Lung microvascular endothelial cell (primary cell): ENCODE data around the gene TNNT3. TPM values are rescaled to one million over a fixed set of nuclear protein-coding genes. Genes with fewer than 3 reads are reported as not detected.

Experiments
- DNase-seq, 2 donors: peaks; one replicate each; pipeline versions ENCODE4 v3.0.0 to v3.0.0-alpha.2; 2010; ENCODE audit warnings: low read depth in 2 of 2
- total RNA-seq: library from RNA; depleted of rRNA; stranded (reverse); fragments of >200 nt; gene quantifications from 2 replicates; pipeline ENCODE4 v1.2.1, GENCODE V29; 2014

Gene TNNT3
- total RNA-seq, 1 donor from 2014 or later = not detected

DNA sequence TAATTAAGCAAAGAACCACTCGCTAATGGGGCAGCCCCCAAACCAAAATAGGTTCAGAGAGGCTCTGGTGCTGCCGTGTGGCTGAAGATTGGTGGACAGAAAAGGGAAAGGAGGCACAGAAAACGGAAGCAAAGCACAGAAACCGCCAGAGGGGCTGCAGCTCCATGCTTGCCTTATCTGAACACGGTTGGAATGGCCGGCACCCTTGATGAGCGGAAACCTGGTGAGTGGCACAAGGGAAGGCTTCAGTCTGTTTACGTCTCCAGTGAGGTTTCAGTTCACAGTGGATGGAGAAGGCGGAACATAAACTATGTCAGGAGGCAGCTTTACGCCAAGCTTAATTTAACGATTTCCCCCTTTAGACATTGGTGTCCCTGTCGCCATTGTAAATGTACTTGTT is 22.6 kb upstream of the TNNT3 start:
- DNase-seq = no peak

DNA sequence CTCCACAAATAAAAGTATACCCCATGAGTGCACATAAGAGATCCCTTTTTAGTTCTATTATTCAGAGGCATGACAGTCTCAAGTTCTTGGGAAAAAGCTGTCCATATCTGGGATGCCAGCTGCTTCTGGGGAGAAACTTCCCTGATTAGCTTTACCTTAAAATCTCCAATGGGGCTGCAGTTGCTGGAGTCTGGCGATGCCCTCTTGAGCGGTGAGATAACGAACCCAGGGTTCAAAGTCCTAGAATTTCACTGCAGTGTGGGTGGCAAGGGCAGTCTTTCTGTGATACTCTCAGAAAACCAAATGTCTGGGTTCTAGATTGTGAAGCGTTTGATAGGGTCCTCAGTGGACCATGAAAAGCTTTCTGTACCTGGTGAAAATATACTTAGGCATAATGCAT is 20.4 kb upstream of the TNNT3 start:
- DNase-seq = no peak

DNA sequence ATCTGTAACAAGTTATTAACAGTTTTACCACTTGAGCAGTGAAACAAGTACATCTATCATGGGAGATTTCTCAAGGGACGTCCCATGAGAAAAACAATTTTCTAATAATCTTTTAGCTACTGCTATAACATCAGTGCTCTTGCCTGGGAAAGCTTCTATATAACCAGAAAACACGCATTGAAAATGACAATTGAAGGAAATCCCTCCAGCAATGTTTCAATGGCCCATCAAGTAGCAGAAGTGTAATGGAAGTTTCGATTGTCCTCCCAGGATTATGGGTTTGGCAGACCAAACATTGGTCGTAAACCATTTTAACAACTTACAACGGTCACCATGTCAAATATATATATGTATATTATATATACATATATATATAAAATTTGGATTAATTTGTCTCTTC is 19.8 kb upstream of the TNNT3 start:
- peak in 1 of 2 donors; percentile 46 for DNase-seq

- peak in 1 of 2 donors; percentile 62 for DNase-seq
Observed at GRCh38 chr11:1906181-1906580, 13.3 kb upstream of the TNNT3 start.

DNA sequence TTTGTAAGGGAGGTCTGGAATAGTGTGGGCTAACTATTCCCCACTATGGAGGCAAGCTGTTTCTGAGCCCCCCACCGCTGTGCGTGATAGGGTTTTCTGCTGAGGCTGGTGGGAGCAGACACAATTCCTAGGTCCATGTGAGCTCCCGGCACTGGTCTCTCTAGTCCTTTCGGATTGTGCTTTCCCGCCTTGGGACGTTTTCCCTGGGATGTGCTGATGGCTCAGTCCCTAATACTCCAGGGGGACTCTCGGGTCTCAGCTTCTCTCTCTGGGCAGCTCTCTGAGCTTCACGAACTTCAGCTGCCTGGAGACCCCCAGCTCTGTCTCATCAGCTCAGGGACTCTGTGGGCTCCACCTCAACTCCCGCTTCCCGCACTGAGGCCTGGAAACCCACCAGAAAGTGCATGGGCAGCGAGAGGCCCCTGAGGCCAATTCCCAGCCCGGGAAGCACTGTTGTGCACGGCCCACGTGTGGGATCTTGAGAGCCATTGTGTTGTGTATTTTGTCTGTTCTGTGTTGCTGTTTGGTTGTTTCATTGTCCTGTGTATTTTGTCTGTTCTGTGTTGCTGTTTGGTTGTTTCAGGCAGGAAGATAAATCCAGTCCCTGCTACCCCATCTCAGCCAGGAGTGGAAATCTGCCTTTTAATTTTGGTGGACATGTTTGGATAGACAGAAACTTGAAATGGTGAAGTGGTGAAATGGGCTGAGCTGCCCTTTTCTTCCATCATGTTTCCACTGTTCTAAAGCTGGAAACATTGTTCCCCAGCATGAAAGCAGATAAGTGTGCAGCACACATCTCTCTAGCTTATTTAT is 12.7 kb upstream of the TNNT3 start:
- peak in 1 of 2 donors; percentile 12 for DNase-seq

GRCh38 chr11:1908618-1909017 is 10.9 kb upstream of the TNNT3 start:
- peak in 1 of 2 donors; percentile 39 for DNase-seq

GRCh38 chr11:1909524-1909923 is 10.0 kb upstream of the TNNT3 start:
- no peak for DNase-seq

- no peak for DNase-seq
Observed at GRCh38 chr11:1912289-1912878, 7.1 kb upstream of the TNNT3 start.

DNA sequence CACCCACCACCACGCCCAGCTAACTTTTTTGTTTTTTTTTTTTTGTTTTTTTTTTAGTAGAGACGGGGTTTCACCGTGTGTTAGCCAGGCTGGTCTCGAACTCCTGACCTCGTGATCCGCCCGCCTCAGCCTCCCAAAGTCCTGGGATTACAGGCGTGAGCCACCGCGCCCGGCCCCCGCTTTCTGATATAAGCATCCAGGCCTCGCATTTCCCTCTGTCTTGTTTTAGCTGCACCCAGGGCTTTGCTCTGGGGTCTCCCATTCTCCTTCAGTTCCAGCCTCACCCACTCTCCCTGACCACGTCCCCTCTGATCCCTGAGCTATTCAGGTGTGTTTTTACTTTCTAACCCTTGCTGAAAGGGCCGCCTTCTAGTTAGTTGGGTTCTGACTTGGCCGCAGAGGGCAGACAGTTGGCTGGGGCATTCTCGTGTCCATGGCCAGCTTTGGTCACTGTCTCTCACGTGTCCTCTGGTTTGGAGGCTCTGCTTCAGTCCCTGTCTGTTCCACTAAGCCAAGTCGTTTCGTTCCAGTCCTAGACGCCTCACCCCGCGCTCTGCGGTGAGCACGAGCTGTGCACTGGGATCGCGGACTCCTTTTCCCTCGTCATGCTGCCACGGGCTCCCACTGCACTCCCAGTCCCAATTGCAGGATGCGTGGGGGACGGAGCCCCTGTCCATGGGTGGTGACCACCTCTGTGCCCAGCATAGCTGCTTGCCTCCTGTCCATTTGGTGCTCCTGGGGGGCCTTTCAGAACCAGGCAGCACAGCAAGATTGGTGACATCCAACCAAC is 6.0 kb upstream of the TNNT3 start:
- no peak for DNase-seq

GRCh38 chr11:1915795-1916131 is 3.7 kb upstream of the TNNT3 start:
- no peak for DNase-seq

GRCh38 chr11:1916132-1916985 is 3.1 kb upstream of the TNNT3 start:
- DNase-seq = no peak

- DNase-seq = no peak
Observed at GRCh38 chr11:1916986-1917522, 2.4 kb upstream of the TNNT3 start.

GRCh38 chr11:1917523-1918435 is 1.7 kb upstream of the TNNT3 start:
- no peak for DNase-seq

DNA sequence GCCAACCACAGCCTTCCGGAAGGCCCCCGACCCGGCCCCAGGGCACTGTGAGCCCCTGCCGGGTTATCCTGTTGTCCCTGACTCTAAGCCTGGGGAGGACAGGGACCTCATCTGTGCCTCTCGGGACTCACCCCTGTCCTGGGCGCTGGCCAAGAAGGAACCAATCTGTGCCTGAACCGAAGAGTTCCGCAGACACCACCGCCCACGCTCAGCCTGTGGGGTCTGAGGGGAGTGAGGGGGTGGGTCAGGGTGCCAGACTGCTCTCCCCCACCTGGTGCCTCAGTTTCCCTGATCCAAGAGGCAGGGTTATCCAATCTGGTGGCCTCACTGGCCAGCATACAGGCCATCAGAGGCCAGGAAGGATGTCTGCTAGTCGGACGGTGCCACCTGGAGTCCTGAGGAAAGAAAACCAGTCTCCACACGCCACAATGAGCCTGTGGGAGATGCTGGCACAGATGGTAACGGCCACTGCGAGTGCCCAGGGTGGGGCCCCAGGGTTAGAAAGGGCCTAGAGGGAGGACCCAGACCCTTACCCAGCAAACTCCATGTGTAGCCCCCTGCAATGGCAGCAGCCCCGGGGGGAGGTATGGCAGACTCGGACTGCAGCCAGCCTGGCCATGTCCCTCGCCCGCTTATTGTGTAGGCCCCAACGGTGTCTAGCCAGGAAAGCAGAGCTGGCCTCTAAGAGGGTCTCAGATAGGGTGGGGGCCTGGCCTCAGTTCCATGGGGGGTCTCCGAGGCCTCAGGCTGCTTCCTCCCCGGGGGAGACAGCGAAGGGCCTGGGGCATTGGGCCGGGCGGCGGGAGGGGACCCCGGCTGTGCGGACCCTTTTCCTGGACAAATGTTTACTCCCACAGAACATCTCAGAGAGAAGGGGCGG is 827 bp upstream of the TNNT3 start:
- no peak for DNase-seq

DNA sequence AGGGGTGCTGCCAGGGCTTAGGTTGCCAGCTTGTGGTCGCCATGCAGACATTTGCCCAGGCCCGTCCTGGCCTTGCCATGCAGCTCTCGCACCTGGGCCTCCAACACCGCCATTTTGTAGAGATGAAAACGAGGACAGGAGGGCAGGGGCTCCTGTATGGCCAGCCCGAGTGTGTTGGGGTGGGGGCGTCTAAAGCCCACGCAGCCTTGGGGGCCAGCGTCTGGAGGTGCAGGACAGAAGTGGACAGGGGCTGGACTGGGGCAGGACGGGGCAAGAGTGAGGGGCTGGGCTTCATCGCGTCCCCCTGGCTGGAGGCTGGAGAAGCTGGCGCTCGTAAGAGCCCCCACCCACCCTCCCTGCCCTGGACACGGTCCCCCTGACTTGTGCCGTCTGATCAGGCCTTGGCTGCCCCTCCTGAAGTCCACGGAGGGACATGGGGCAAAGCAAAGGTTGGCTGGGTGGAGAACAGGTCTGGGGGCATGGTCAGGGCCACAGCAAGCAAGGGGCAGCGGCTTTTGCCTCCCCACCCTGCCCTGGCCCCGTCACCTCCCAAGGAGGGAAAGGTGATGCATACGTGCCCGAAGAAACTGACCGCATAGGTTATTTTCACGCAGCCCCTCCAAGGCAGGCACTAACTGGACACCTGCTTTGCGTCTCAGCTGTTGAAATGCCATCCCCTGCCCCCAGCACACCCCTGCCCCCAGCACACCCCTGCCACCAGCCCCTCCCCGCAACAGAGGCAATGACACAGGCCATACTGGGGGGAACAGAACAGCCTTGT is 815 bp downstream of the TNNT3 start:
- DNase-seq = no peak

DNA sequence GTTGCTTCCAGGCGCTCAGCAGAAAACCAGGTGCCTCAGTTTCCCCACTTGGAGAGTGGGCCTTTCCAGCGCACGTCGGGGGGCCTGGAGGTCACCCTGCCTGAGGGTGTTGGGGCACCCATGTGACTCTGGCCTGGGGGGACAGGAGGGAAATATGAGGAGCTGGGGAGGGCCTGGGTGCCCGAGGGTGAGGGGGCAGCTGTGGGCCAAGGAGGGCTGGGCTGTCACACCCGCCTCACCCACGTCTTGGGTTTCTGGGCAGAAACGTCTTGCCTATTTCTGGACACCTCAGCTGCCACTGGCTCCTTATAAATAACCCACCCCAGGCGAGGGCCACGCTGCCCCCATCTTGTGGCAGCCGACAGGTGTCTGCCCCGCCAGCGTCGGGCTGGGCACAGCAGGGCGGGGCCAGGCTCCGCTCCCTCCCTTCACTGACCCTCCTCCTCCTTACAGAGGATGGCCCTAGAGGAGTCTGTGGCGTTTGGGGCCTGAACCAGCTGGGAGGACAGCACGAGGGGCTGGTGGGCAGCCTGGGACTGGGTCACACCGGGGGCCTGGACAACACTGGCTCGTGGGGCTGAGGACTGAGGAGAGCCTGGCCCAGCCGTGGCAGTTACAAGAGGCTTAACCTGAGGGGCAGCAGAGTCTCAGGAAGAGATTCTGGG is 1.5 kb downstream of the TNNT3 start:
- DNase-seq = no peak

- DNase-seq = no peak
Observed at GRCh38 chr11:1921574-1922141, 2.2 kb downstream of the TNNT3 start.
